GM18526 (cell line): ENCODE data around the gene KIAA1614.

Source experiments
- POLR2A ChIP-seq: IDR thresholded peaks from 3 replicates; pipeline ENCODE4 v1.6.1; 2011; ENCODE audit not compliant: insufficient read length; ENCODE audit errors: extremely low read depth

The KIAA1614 gene

GRCh38 chr1:180975551-180975950 lies 62.9 kb downstream of the KIAA1614 start:
- no peak for TF ChIP-seq POLR2A

- no peak for TF ChIP-seq POLR2A
These were observed 63.5 kb downstream of the KIAA1614 start for GRCh38 chr1:180976191-180976590.

- TF ChIP-seq POLR2A, result no peak
These were observed 64.1 kb downstream of the KIAA1614 start for GRCh38 chr1:180976732-180977357.

- TF ChIP-seq POLR2A, result no peak
These were observed 69.1 kb downstream of the KIAA1614 start for GRCh38 chr1:180981596-180982387.

GRCh38 chr1:180982422-180982821 lies 69.7 kb downstream of the KIAA1614 start:
- TF ChIP-seq POLR2A, result no peak

- TF ChIP-seq POLR2A, result no peak
These were observed 75.6 kb downstream of the KIAA1614 start for GRCh38 chr1:180988253-180988752.

GRCh38 chr1:180994262-180994661 lies 81.6 kb downstream of the KIAA1614 start:
- no peak for TF ChIP-seq POLR2A

- no peak for TF ChIP-seq POLR2A
These were observed 85.3 kb downstream of the KIAA1614 start for GRCh38 chr1:180997843-180998504.
